GM23338 (cell line): ENCODE measurements around the gene TBC1D7.

ENCODE experiments used
- CREB1 ChIP-seq: fragments of 250-450 bp; sonication (Bioruptor Pico); IDR thresholded peaks from 2 replicates; pipeline ENCODE4 v1.5.0; 2020; ENCODE audit warnings: low read depth, mild to moderate bottlenecking, moderate library complexity
- EZH2 ChIP-seq: fragments of 200-600 bp; sonication (generic); IDR thresholded peaks from one replicate; pipeline ENCODE4 v1.8.0; 2017; ENCODE audit warnings: antibody characterized with exemption, mild to moderate bottlenecking, low read depth; ENCODE audit not compliant: unreplicated experiment

GRCh38 chr6:13328076-13328874 is at the start of gene TBC1D7:
- TF ChIP-seq EZH2 (no peak), CREB1 (CRISPR knock-in tag) (no peak; the same call in 1 of the 2 replicates)
